ENCODE data around the gene TMPRSS3.

TMPRSS3 gene

DNA sequence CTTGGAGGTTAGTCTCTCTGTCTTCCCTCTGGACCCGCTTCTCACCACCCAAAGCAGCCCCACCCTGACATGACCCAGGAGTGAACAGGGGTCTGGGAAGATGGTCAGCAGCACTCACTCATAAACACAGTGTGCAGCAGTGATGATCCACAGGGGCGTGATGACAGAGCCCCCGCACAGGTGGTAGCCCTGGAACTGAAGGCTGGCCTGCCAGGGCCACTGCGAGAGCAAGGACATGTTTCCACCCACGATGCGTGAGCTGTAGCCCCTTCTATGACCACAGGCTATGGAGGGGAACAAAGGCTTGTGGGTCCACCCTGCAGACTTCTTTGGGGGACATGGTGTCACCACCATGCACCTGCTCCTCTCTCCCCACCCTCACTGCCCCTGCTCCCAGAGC lies 12.9 kb downstream of the TMPRSS3 start:
- no peak overlapping the region for H3K4me3 ChIP-seq (ENCODE audit: low read depth, low read length)
- TF ChIP-seq CTCF (IDR thresholded peaks at IDR 0.05; ENCODE audit: low read depth, low read length) = no peak

DNA sequence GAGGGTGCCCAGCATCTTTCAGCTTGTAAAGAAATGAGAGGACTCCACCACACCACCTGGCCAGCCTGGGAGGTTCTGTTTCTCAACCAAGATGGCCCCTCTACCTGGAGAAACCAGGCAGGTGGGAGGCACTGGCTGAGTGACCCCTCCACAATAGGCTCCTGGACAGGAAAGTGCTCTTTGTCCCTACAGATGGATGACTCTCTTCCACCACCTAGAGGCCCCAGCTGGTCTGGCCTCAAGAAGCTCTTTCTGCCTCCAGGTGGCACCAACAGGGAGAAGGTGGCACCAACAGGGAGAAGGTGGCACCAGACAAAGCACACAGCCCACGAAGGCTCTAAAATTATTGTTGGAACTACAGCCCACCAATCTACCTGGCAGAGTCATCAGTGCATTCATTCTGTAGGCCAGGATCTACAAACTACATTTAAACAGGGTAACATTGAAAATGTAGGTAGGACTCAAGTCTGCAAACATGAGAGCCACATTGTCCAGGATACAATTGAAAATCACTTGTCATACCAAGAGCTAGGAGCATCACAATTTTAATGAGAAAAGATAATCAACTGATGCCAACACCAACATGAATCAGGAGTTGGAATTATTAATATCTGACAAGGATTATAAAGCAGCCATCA lies 14.4 kb downstream of the TMPRSS3 start:
- TF ChIP-seq CTCF (IDR thresholded peaks at IDR 0.05; ENCODE audit: low read depth, low read length) = peak; percentile 57
- no peak overlapping the region for H3K4me3 ChIP-seq (ENCODE audit: low read depth, low read length)

DNA sequence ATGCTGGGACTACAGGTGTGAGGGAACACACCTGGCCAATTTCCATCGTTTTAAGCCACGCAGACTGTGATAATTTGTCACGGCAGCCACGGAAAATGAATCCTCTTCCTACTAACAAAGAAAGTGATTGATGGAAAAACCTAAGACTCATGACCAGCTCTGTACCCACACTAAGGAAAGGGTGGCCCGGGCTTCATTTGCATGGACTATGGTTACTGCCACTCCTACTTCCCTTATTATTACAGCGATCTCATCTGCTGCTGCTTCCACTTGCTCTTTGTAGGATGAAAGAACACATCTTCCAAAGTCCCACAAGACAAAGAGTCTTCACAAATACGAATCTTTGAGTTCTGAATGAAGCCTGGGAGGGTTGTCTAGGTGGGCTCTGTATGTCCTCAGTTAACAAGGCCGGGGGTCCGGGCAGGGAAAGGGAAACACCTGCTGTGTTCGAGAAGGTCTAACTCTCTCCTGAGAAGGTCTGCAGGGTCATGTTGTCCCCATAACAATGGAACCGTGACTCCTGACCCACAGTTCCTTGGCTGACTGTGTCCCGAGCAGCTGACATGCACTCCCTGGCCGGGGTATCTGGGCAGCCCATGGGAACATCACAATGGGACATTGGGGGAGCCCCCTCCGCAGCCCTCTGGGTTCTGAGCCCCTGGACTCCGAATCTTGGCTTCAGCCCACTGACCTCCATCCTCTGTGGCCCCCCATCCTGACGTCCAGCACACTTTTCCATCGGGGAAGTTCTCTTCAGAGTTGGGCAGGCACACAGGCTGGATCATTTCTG lies 16.2 kb downstream of the TMPRSS3 start:
- no peak for TF ChIP-seq CTCF (IDR thresholded peaks at IDR 0.05; ENCODE audit: low read depth, low read length)
- no peak overlapping the region for H3K4me3 ChIP-seq (ENCODE audit: low read depth, low read length)

DNA sequence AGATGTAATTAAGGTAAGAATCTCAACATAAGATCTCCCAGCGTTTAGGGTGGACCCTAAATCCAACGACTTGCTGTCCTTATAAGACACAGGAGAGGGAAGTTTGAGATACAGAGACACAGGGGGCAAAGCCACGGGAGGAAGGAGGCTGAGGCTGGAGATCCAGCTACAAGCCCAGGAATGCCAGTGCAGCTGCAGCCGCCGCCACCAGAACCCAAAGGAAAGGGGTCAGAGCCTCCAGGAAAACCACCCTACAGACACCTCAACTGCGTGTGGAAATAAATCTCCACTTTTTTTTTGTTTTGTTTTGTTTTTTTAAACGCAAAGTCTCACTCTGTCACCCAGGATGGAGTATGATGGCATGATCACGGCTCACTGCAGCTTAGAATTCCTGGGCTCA lies 17.4 kb downstream of the TMPRSS3 start:
- no peak overlapping the region for H3K4me3 ChIP-seq (ENCODE audit: low read depth, low read length)
- no peak for TF ChIP-seq CTCF (IDR thresholded peaks at IDR 0.05; ENCODE audit: low read depth, low read length)

DNA sequence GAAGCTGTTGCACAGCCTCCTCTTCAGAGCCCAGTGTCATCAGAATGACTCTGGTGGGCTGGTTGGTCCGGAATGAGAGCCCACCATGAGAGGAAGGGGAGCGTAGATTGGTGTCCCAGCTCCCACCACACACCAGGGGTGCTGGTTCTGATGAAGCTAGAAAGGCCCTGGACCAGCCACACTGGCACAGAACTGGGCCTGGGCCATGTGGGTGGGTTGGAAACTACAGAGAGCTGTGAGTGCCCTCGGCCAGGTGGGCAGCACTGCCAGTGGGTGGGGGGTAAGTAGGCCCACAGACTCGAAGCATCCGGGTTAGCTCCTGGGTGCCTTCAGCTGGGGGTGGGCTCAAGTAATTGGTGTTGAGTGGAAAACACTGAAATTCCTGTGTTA lies 17.9 kb downstream of the TMPRSS3 start:
- H3K4me3 ChIP-seq (ENCODE audit: low read depth, low read length) = no peak overlapping the region
- no peak for TF ChIP-seq CTCF (IDR thresholded peaks at IDR 0.05; ENCODE audit: low read depth, low read length)

DNA sequence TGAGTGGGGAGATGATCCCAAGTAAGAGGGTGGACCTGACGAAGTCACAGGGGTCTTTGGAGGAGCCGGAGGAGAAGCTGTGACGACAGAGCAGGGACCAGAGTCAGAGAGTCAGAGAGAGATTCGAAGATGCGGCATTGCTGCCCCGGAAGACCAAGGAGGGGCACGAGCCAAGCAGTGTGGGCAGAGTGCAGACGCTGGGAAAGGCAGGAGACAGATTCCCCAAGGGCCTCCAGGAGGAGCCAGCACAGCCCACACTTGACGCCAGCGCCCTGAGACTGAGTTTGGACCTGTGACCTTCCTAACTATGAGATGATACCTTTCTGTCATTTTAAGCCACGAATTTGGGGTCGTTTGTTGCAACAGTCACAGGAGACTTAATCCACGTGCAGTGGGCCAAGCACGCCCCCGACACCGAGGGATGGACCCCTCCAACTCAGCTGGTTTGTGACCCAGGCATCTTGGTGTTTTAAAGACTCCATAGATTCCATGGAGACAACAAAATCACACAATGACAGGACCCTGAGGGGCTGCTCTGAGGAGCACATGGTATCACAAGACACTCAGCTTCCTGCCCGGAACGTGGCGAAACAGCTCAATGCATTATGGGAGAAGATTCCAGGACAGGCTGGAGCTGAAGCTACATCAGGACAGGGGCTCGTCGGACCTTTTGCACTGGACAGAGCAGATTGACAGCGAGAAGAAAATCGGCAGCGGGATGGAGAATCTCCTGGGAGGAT lies 18.5 kb downstream of the TMPRSS3 start:
- TF ChIP-seq CTCF (IDR thresholded peaks at IDR 0.05; ENCODE audit: low read depth, low read length) = no peak
- no peak overlapping the region for H3K4me3 ChIP-seq (ENCODE audit: low read depth, low read length)

Measured in WI38 (cell line).